Fibroblast of lung (primary cell): Measurements from ENCODE around the gene UBE4B. TPM values are rescaled to one million over a fixed set of nuclear protein-coding genes. Genes with fewer than 3 reads are reported as not detected.
"Not testable (repeated sequence)": the region's sequence is repeated elsewhere in the genome, so short reads cannot be mapped to it uniquely, and the experiment has no call there.

Experiments
- DNase-seq, 2 donors: peaks; one replicate each; pipeline versions ENCODE4 v3.0.0 to v3.0.0-alpha.2; 2010; ENCODE audit warnings: low read depth in 2 of 2
- H2AFZ ChIP-seq: 2 replicates; pipeline ENCODE4 v1.5.1; 2012; ENCODE audit warnings: low read length, control low read depth, inconsistent platforms
- H3K27ac ChIP-seq: 2 replicates; pipeline ENCODE4 v1.5.1; 2011; ENCODE audit warnings: low read length, control low read depth; ENCODE audit not compliant: insufficient read depth
- H3K27me3 ChIP-seq: 2 replicates; pipeline ENCODE4 v1.5.1; 2011; ENCODE audit warnings: mild to moderate bottlenecking, low read length; ENCODE audit not compliant: control insufficient read depth, insufficient read depth
- H3K36me3 ChIP-seq: 2 replicates; pipeline ENCODE4 v1.5.1; 2011; ENCODE audit warnings: low read length; ENCODE audit not compliant: control insufficient read depth, insufficient read depth
- H3K4me1 ChIP-seq: 2 replicates; pipeline ENCODE4 v1.5.1; 2011; ENCODE audit warnings: low read length; ENCODE audit not compliant: control insufficient read depth, insufficient read depth; ENCODE audit errors: extremely low read depth
- H3K4me2 ChIP-seq: 2 replicates; pipeline ENCODE4 v1.5.1; 2011; ENCODE audit warnings: low read length, control low read depth; ENCODE audit not compliant: insufficient read depth; ENCODE audit errors: extremely low read depth
- H3K4me3 ChIP-seq, 4 experiments: fragments of 200-600 bp in 1 of 4; sonication (generic) in 1 of 4; replicated peaks in 1 of 4; 2 replicates each; pipeline ENCODE4 v1.5.1; 2011 to 2016; ENCODE audit warnings: low read length in 4 of 4, low read depth in 3 of 4, mild to moderate bottlenecking in 3 of 4, control low read depth in 2 of 4, inconsistent platforms in 1 of 4, mixed read lengths in 1 of 4; ENCODE audit not compliant: insufficient read depth in 1 of 4; ENCODE audit errors: control extremely low read depth in 1 of 4
- H3K79me2 ChIP-seq: 2 replicates; pipeline ENCODE4 v1.5.1; 2012; ENCODE audit warnings: mild to moderate bottlenecking, low read length, inconsistent platforms; ENCODE audit not compliant: control insufficient read depth, insufficient read depth
- H3K9ac ChIP-seq: 2 replicates; pipeline ENCODE4 v1.5.1; 2011; ENCODE audit warnings: mild to moderate bottlenecking, low read length, control low read depth; ENCODE audit not compliant: insufficient read depth
- H3K9me3 ChIP-seq: 2 replicates; pipeline ENCODE4 v1.5.1; 2012; ENCODE audit warnings: low read depth, low read length; ENCODE audit not compliant: control insufficient read depth, insufficient read depth
- H4K20me1 ChIP-seq: 2 replicates; pipeline ENCODE4 v1.5.1; 2011; ENCODE audit warnings: low read length; ENCODE audit not compliant: control insufficient read depth, insufficient read depth; ENCODE audit errors: extremely low read depth
- CTCF ChIP-seq, 2 donors: IDR thresholded peaks in 1 of 2; conservative IDR thresholded peaks in 1 of 2; 1 replicate in 1 of 2; 2 replicates in 1 of 2; pipeline ENCODE4 v1.5.1; 2011 to 2012; ENCODE audit warnings: low read length in 2 of 2, control low read depth in 1 of 2, inconsistent platforms in 1 of 2, low read depth in 1 of 2, mild to moderate bottlenecking in 1 of 2
- EZH2 ChIP-seq: IDR thresholded peaks from 2 replicates; pipeline ENCODE4 v1.5.1; 2012; ENCODE audit warnings: low read length, control low read depth, mild to moderate bottlenecking; ENCODE audit errors: missing control alignments
- polyA plus RNA-seq, 2 donors: library from polyadenylated mRNA; depleted of rRNA in 1 of 2; stranded (reverse) in 1 of 2; unstranded in 1 of 2; fragments of >200 nt; gene quantifications; 2 replicates each; pipeline ENCODE4 v1.2.1, GENCODE V29; 2011 to 2012; ENCODE audit warnings: missing spikeins in 1 of 2
- total RNA-seq: library from RNA; depleted of rRNA; stranded (reverse); fragments of >200 nt; gene quantifications from 2 replicates; pipeline ENCODE4 v1.2.1, GENCODE V29; 2014

Gene UBE4B
- total and polyA plus RNA-seq, 2 donors (not counting 1 experiment from before 2014, with no cell fraction given), result 21.9 to 30.7 TPM

GRCh38 chr1:10105484-10105883 lies 72.7 kb downstream of the UBE4B start:
- Histone ChIP-seq H3K9ac (no peak overlapping the region), H3K79me2 (no peaks in the 10 kb centered on the region), H3K4me1 (peaks cover 5% of the 10 kb centered on the region), H2AFZ (no peak overlapping the region), H3K4me3 (no peak overlapping the region), H3K4me2 (no peak overlapping the region), H3K27me3 (no peaks in the 10 kb centered on the region), H3K9me3 (no peaks in the 10 kb centered on the region), H3K27ac (no peak overlapping the region), H3K36me3 (peaks cover 11% of the 10 kb centered on the region), H4K20me1 (no peaks in the 10 kb centered on the region)
- DNase-seq, result no peak
- TF ChIP-seq CTCF (conservative IDR thresholded peaks at IDR 0.05 in 1 of 2, IDR thresholded peaks at IDR 0.05 in 1 of 2; ENCODE audit: low read depth in 1 of 2, low read length in 2 of 2), result no peak

DNA sequence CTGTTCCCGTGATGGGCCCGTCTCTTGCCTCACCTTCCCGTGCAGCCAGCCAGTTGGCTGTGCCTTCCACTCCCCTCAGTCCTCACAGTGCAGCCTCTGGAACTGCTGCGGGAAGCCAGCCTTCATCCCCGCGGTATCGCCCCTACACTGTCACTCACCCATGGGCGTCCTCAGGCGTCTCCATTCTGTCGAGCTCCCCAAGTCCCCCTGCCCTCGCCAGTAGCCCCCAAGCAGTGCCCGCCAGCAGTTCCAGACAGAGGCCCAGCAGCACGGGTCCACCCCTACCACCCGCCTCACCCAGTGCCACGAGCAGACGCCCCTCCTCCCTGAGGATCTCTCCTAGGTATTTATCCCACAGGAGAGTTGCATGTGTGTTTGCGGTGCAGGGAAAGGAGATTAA lies 73.5 kb downstream of the UBE4B start:
- Histone ChIP-seq H4K20me1 (no peaks in the 10 kb centered on the region), H3K36me3 (peaks cover 11% of the 10 kb centered on the region), H3K4me2 (no peak overlapping the region), H3K4me3 (no peak overlapping the region), H3K27ac (no peak overlapping the region), H3K4me1 (peaks cover 5% of the 10 kb centered on the region), H3K79me2 (no peaks in the 10 kb centered on the region), H3K9me3 (no peaks in the 10 kb centered on the region), H3K9ac (no peak overlapping the region), H3K27me3 (no peaks in the 10 kb centered on the region), H2AFZ (no peak overlapping the region)
- no peak for DNase-seq
- TF ChIP-seq CTCF (conservative IDR thresholded peaks at IDR 0.05 in 1 of 2, IDR thresholded peaks at IDR 0.05 in 1 of 2; ENCODE audit: low read depth in 1 of 2, low read length in 2 of 2) (no peak), EZH2 (no peak)

- no peaks in the 10 kb centered on the region for H3K79me2 ChIP-seq
- no peaks in the 10 kb centered on the region for H4K20me1 ChIP-seq
- no peak for DNase-seq
- no peak overlapping the region for H3K27ac ChIP-seq
- no peak overlapping the region for H3K4me2 ChIP-seq
- H2AFZ ChIP-seq, result no peak overlapping the region
- no peak overlapping the region for H3K9ac ChIP-seq
- no peaks in the 10 kb centered on the region for H3K9me3 ChIP-seq
- TF ChIP-seq EZH2 (no peak), CTCF (conservative IDR thresholded peaks at IDR 0.05 in 1 of 2, IDR thresholded peaks at IDR 0.05 in 1 of 2; ENCODE audit: low read depth in 1 of 2, low read length in 2 of 2) (no peak)
- H3K36me3 ChIP-seq, result peaks cover 11% of the 10 kb centered on the region
- H3K4me1 ChIP-seq, result peaks cover 5% of the 10 kb centered on the region
- no peaks in the 10 kb centered on the region for H3K27me3 ChIP-seq
- no peak overlapping the region for H3K4me3 ChIP-seq
These were observed 74.2 kb downstream of the UBE4B start for GRCh38 chr1:10106756-10107475.

DNA sequence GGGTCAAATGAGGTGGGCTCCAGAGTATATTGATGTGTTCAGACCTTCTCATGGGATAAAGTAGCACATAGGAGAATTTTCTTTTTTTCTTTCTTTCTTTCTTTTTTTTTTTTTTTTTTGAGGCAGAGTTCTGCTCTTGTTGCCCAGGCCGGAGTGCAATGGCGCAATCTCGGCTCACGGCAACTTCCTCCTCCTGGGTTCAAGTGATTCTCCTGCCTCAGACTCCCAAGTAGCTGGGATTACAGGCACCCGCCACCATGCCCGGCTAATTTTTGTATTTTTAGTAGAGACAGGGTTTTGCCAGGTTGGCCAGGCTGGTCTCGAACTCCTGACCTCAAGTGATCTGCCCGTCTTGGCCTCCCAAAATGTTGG lies 74.7 kb downstream of the UBE4B start:
- H3K4me3 ChIP-seq, H3K9ac ChIP-seq, H3K27ac ChIP-seq, H3K4me1 ChIP-seq, H4K20me1 ChIP-seq, DNase-seq, H3K79me2 ChIP-seq, H3K9me3 ChIP-seq, H3K4me2 ChIP-seq, H3K27me3 ChIP-seq, H2AFZ ChIP-seq: not testable (repeated sequence)
- H3K36me3 ChIP-seq, result peaks cover 11% of the 10 kb centered on the region
